Stimulated activated CD4-positive, alpha-beta T cell treated with anti-CD3 and anti-CD28 coated beads, Interleukin-12 subunit alpha, Interleukin-12 subunit beta, amount 100 ng/mL, for 4 hours (primary cell): ENCODE results near the gene CFAP157.

Experiments
- DNase-seq: peaks from one replicate; pipeline ENCODE4 v3.0.0-alpha.2; 2020

Gene CFAP157

GRCh38 chr9:127706836-127707241, at the start of gene CFAP157:
CFAP157 (plus strand) TSS chr9:127706988; CDS start chr9:127707032, 44 bp downstream.
- no peak for DNase-seq

GRCh38 chr9:127658428-127658827, 48.4 kb upstream of the CFAP157 start:
- DNase-seq = no peak

GRCh38 chr9:127660886-127661741, 45.7 kb upstream of the CFAP157 start:
- DNase-seq = no peak

GRCh38 chr9:127662617-127663016, 44.2 kb upstream of the CFAP157 start:
- DNase-seq = no peak

GRCh38 chr9:127664324-127664677, 42.5 kb upstream of the CFAP157 start:
- no peak for DNase-seq

- DNase-seq = no peak
Measured at GRCh38 chr9:127664678-127665507, 41.9 kb upstream of the CFAP157 start.

- no peak for DNase-seq
Measured at GRCh38 chr9:127667127-127667844, 39.5 kb upstream of the CFAP157 start.

- no peak for DNase-seq
Measured at GRCh38 chr9:127667906-127668305, 38.9 kb upstream of the CFAP157 start.

GRCh38 chr9:127673234-127673633, 33.6 kb upstream of the CFAP157 start:
- DNase-seq = no peak

GRCh38 chr9:127676638-127677037, 30.1 kb upstream of the CFAP157 start:
- no peak for DNase-seq

GRCh38 chr9:127679506-127679905, 27.3 kb upstream of the CFAP157 start:
- DNase-seq = no peak

- no peak for DNase-seq
Measured at GRCh38 chr9:127680226-127680625, 26.6 kb upstream of the CFAP157 start.

- no peak for DNase-seq
Measured at GRCh38 chr9:127680846-127681245, 25.9 kb upstream of the CFAP157 start.

GRCh38 chr9:127682351-127683136, 24.2 kb upstream of the CFAP157 start:
- DNase-seq = no peak

- no peak for DNase-seq
Measured at GRCh38 chr9:127683723-127684122, 23.1 kb upstream of the CFAP157 start.

- DNase-seq = no peak
Measured at GRCh38 chr9:127684576-127684975, 22.2 kb upstream of the CFAP157 start.

- no peak for DNase-seq
Measured at GRCh38 chr9:127686461-127687393, 20.1 kb upstream of the CFAP157 start.

- DNase-seq = no peak
Measured at GRCh38 chr9:127689329-127690000, 17.3 kb upstream of the CFAP157 start.

GRCh38 chr9:127690735-127691134, 16.1 kb upstream of the CFAP157 start:
- DNase-seq = no peak

- no peak for DNase-seq
Measured at GRCh38 chr9:127692071-127692470, 14.7 kb upstream of the CFAP157 start.

- no peak for DNase-seq
Measured at GRCh38 chr9:127693143-127693542, 13.6 kb upstream of the CFAP157 start.
